ENCODE data around the gene DLX4.

DNA sequence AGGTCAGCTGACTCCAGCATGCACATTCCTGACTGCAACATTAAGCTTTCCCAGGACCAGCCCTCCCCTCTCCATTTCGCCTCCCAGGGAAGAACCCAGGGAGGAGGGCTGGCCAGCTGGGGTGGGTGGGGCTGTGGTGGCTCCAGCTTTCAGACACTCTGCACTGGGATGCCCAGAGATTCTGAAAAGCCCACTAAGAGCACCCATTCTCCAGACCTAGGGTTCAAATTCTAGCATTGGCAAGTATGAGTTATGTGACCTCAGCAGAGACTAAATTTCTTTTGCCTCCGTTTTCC lies 18.2 kb downstream of the DLX4 start:
- TF ChIP-seq EZH2 (IDR thresholded peaks at IDR 0.05; ENCODE audit: insufficient read depth, poor library complexity, severe bottlenecking) (no peak), EZH2phosphoT487 (IDR thresholded peaks at IDR 0.05; ENCODE audit: insufficient read depth, low read depth) (no peak)
